Tongue (tissue), 2 donors: Measurements from ENCODE around the gene AIF1. TPM values are rescaled to one million over a fixed set of nuclear protein-coding genes. Genes with fewer than 3 reads are reported as not detected.

Experiments
- DNase-seq: peaks from one replicate; pipeline ENCODE4 v3.0.0-alpha.2; 2015
- total RNA-seq: library from RNA; depleted of rRNA; stranded (reverse); fragments of >200 nt; gene quantifications from one replicate; pipeline ENCODE4 v1.2.3, GENCODE V29; 2014

The AIF1 gene
- total RNA-seq, 1 donor from 2014 or later: 10.9 TPM

DNA sequence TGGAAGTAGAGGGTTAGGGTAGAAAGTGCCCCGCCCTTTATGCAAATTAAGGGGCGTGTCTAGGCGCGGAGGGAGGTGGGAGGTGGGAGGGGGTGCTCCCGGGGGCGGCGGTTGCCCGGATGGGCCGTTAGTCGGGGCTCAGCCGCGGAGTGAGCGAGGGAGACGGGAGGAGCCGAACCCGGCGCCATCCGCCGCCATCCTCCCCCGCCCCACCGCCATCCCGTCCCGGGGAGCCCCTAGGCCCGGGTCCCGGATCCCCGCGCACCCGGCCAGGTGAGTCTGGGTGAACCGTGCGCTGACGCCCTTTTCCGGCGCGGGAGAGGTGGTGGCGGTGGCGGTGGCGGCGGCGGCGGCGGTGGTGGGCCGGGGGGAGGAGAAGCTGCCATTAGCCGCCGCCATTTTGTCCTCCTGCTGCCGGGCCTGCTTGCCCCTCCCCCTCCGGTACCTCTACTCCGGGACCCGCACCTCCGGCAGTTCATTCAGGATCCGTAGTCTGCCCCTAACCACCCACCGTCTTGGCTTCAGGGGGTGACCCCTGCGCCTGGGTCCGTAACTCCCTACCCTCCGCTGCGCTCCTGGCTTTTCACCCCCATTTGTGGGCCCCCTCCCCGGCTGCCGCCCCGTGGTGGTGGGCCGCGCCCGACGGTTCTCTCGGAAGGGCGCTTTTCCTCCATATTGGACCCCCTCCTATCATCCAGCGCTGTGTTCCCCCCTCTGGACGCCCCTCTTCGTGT is 5.7 kb downstream of the AIF1 start, which contains the start of gene PRRC2A:
PRRC2A (plus strand) TSS at position 130 of the 734 bp plus-strand sequence. CDS start 2,075 bp downstream, outside the sequence.
- peak; percentile 90 for DNase-seq

DNA sequence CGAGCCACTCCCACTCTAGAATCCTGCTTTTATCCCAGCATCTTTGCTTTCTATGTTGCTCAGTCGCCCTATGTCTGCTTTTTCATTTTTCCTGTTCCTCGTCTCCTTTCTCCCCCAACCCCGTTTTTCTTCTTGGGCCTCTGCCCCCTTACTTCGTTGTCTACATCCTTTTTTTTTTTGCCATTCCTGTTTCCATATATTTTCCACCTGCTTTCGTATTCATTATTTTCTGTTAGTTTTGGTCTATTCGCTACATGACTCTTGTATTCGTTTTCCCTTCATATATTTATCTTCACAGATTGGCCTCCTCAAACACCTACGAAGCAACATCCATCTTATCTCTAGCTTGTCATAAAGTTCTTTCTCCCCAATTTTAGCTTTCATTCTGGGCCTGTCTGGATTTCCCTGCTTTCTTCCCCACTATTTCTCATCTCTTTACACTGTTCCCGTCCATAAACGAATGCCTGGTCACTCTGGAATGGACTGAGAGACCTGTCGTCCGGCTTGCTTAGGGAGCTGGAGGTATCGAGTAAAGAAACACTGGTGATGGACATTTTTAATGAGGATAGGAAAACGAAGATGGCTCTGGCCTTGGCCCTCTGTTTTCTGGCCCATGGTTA is 6.4 kb downstream of the AIF1 start:
- DNase-seq: peak; percentile 21

- DNase-seq: no peak
These were observed 7.0 kb downstream of the AIF1 start for GRCh38 chr6:31621991-31622390.

DNA sequence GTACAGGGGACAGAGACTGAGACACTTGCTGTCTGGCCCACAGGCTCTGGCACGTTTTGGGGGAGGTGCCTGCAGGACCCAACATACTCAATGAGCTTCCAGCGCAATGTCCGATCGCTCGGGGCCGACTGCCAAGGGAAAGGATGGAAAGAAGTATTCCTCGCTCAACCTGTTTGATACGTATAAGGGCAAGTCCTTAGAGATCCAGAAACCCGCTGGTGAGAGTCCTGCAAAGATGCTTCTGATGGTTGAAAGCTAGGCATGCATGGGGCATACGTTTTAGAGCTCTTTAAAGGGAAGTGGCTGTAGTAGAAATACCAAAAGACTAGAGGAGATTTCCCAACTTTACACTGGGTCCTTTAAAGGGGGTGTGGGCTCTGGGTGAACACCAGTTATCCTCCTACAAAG is 7.7 kb downstream of the AIF1 start:
- no peak for DNase-seq

DNA sequence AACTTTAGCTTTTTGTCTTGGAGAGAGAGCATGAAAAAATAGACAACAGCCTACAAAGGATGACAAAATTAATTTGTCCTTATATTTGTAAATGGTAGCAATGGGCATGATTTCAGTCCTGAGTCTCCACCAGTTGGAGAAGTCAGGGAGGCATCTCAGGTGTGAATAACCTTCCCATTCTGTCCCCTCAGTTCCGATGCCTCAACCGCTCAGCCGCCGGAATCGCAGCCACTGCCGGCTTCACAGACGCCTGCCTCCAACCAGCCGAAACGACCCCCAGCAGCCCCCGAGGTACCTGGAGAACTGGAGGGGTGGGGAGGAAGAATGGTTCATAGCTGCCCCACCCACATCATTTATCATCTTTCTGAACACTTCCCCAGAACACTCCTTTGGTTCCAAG is 9.0 kb downstream of the AIF1 start:
- DNase-seq: no peak

DNA sequence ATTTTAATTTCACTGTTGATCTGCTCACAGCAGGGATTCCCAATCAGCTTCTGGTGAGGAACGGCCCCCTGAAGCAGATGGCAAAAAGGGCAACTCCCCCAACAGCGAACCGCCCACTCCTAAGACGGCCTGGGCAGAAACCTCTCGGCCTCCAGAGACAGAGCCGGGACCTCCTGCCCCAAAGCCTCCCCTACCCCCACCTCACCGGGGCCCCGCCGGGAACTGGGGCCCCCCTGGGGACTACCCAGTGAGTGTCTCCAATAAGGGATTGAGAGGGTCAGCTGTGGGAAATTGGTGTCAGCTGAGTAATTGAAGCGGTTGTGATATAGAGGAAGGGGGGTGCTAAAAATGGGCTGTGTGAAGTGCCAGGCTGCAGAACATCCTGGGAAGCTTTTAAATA is 11.9 kb downstream of the AIF1 start:
- DNase-seq: no peak

DNA sequence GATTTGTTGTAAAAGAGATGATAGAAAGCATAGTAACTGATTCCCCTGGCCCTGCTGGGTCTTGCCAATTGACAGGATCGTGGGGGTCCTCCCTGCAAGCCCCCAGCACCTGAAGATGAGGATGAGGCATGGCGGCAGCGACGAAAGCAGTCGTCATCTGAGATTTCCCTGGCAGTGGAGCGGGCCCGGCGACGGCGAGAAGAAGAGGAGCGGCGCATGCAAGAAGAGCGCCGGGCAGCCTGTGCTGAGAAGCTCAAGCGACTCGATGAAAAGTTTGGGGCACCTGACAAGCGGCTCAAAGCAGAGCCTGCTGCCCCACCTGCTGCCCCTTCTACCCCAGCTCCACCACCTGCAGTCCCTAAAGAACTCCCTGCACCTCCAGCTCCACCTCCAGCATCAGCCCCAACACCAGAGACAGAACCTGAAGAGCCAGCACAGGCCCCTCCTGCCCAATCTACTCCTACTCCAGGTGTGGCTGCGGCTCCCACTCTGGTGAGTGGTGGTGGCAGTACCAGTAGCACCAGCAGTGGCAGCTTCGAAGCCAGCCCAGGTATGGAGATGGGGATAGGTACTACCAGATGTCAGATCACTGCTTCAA is 12.8 kb downstream of the AIF1 start:
- no peak for DNase-seq

DNA sequence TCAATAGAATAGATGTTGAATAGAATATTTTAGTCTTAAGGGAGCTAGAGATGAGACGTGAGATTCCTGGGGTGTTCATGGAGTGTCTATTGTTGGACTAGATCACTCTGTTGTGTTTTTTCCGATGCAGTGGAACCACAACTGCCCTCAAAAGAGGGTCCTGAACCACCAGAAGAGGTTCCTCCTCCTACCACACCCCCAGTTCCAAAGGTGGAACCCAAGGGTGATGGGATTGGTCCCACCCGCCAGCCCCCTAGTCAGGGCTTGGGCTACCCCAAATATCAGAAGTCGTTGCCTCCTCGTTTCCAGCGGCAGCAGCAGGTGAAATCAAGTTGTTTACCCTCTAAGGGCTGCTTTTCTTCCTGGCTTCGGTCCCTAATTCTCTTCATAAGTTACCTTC is 14.0 kb downstream of the AIF1 start:
- DNase-seq: no peak

DNA sequence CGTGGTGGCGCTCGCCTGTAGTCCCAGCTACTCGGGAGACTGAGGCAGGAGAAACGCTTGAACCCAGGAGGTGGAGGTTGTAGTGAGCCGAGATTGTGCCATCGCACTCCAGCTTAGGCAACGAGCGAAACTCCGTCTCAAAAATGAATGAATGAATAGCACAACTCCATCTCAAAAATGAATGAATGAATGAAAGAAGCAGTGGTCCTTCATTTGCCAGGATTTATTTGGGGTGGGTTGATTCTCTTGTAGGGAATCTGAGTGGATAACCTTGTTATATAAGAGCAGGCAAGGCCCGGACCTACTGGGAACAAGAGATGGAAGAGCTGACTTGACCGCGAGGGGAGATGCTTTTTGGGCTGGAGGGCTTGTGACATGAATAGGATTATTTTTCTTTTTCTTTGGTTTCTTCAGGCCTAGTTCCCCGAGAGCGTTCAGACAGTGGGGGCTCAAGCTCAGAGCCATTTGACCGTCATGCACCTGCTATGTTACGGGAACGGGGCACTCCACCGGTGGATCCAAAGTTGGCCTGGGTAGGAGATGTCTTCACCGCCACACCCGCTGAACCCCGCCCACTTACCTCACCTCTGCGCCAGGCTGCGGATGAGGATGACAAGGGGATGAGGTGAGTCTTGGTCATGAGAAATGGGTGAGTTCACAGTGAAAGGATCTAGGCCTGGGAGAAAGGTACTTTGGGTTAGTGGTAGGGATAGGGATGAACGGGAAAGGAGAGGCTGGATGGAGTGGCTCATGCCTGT is 15.3 kb downstream of the AIF1 start:
- DNase-seq: no peak

DNA sequence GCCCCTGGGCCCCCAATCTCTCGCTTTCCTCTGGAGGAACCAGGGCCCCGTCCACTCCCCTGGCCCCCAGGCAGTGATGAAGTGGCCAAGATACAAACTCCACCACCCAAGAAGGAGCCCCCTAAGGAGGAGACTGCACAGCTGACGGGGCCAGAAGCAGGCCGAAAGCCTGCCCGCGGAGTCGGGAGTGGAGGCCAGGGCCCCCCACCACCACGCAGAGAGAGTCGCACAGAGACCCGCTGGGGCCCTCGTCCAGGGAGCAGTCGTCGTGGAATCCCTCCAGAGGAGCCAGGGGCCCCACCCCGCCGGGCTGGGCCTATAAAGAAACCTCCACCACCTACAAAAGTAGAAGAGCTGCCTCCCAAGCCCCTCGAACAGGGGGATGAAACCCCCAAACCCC is 16.2 kb downstream of the AIF1 start:
- DNase-seq: no peak

- DNase-seq: no peak
These were observed 16.7 kb downstream of the AIF1 start for GRCh38 chr6:31631681-31632278.

GRCh38 chr6:31632279-31632946 is 17.4 kb downstream of the AIF1 start:
- no peak for DNase-seq

DNA sequence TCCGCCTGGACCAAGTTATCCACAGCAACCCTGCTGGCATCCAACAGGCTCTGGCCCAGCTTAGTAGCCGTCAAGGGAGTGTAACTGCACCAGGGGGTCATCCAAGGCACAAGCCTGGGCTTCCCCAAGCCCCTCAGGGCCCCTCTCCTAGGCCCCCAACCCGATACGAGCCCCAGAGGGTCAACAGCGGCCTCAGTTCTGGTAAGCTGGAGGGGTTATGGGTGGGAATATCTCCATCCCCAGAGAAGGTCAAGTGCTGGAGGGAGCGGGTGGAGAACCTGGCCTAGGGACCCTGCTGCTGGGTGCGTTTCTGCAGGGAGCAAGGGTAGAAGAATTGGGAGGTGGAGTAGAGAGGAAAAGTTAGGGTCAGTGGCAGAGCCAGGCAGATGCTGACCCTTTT is 18.4 kb downstream of the AIF1 start:
- DNase-seq: no peak

DNA sequence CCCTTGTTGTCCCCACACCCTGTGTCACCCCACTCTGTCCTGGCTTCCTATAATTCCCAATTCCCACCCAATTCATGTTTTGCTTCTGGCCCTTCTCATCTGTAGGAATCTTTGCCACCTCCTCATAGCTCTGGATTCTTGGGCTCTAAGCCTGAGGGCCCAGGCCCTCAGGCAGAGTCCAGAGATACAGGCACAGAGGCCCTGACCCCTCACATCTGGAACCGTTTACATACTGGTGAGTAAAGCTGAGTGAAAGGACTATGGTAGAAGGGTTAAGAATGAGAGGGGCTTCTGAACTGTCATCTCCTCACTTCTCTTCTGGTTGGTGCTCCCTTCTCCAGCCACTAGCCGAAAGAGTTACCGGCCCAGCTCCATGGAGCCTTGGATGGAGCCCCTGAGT is 19.1 kb downstream of the AIF1 start:
- DNase-seq: no peak

- DNase-seq: no peak
These were observed 20.0 kb downstream of the AIF1 start for GRCh38 chr6:31634969-31635575.

GRCh38 chr6:31636698-31637596 is 21.9 kb downstream of the AIF1 start:
- DNase-seq: no peak

GRCh38 chr6:31639043-31639442 is 24.0 kb downstream of the AIF1 start:
- no peak for DNase-seq

DNA sequence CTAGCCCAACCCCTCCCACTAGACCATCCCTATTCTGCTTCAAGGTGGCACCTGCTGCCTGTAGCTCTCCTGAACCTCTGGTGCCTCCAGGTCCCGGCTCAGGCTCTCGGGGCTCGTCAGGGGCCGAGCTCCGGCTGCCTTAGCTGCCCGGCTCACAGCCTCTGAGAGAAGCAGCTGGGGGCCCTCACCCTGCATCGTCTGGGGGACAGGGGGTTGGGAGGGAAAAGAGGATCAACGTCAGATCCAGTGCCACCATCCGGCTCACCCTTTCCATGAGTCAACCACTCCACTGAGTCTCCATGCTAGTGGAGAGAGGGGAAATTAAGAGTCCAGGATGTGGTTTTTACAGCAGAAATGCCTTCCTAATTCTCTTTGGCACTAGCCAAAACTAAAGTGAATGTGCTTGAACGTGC is 24.4 kb downstream of the AIF1 start:
- no peak for DNase-seq

DNA sequence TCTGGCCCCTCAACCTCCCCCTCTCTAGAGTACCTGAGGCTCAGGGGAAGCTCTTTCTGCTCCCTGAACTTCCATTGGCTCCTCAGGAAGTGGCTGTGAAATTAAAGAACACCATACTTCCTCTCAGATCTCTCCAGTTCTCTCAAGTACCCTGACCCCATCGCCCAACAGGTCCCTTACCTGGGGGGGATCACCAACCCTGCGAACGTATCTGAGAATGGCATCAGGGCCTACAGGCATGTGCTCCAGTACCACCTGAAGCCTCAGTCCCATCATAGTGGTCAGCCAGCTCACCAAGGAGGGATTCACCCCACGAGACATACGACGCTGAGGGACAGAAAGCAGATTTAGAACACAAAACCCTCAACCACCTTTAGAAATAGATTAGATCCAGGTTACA is 25.6 kb downstream of the AIF1 start:
- DNase-seq: no peak

GRCh38 chr6:31641370-31641769 is 26.3 kb downstream of the AIF1 start:
- no peak for DNase-seq
